NCI-H2196 (cell line): Measurements from ENCODE around the gene HPS4.

ENCODE experiments used
- DNase-seq: peaks from one replicate; lab custom pipeline; 2025; ENCODE audit not compliant: unreplicated experiment; lab: John Stamatoyannopoulos, UW

Gene HPS4

DNA sequence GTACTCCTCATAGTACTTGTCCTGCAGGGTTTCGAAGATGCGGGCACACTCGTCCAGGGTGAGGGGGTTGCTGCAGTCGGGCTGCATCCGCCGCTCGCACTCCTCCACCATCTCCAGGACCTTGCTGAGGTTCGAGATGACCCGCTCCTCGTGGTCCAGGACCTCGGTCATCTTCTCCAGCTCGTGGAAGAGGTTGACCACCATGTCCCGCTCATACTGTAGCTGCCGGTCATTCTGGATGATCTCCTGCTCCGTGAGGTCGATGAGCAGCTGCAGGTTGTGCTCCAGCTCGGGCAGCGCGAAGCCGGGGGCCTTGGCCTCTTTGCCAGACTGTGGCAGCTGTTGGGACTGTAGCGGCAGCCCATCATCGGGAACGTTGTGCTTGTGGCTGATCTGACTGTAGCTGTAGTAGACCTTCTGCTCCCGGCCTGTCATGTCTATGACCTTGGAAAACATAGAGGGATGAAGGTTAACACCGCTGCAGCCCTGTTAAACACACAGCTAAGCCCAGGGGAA, 15.7 kb upstream of the HPS4 start:
- DNase-seq, result no peak

GRCh38 chr22:26496456-26496855, 12.9 kb upstream of the HPS4 start:
- no peak for DNase-seq

- no peak for DNase-seq
Observed at GRCh38 chr22:26494506-26494905, 10.9 kb upstream of the HPS4 start.

DNA sequence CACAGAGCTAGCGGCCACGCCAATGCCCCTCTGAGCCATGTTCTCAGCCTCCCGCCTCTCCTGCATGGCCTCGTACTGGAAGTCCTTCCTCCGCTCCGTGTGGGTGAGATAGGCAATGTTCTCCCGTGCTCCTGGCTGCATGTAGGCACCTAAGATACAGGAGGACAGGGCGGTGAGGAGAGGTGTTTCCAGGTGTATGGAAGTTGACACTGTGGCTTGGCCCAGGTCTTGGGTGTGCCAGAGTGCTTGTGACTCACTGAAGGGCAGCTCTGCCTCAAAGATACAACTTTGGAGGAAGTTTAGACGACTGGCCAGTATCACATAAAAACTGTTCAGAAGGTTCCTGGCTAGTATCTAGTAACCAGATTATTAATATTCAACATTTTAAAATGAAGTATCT, 8.6 kb upstream of the HPS4 start:
- DNase-seq, result no peak

DNA sequence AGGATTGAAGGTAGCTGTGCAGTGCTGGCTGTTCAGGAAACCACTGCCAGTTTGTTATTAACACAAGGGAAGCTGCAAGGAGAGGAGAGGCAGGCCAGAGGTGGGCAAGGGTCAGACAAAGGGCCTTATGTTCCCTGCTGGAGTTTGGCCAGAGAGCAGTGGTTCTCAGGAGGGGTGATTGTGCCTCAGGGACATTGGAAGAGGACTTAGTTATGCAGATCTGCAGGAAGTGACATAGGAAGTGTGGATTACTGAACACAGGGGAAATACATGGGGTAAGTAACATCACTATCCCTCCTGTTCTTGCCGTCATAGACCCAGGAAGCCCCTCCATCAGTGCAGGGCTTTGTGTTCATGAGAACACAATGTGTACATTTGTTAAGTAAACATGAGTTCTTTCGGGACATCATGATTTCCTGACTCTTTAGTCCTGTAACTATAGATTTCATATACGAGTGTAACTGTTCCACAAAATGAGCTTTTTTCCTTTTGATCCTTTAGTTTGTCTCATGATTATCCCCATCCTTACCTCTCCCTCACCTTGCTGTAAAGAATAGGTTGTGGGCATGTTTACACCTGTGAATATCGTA, 6.0 kb upstream of the HPS4 start:
- DNase-seq, result no peak

- DNase-seq, result no peak
Observed at GRCh38 chr22:26487996-26488395, 4.4 kb upstream of the HPS4 start.

GRCh38 chr22:26486394-26486793, 2.8 kb upstream of the HPS4 start:
- DNase-seq, result no peak

DNA sequence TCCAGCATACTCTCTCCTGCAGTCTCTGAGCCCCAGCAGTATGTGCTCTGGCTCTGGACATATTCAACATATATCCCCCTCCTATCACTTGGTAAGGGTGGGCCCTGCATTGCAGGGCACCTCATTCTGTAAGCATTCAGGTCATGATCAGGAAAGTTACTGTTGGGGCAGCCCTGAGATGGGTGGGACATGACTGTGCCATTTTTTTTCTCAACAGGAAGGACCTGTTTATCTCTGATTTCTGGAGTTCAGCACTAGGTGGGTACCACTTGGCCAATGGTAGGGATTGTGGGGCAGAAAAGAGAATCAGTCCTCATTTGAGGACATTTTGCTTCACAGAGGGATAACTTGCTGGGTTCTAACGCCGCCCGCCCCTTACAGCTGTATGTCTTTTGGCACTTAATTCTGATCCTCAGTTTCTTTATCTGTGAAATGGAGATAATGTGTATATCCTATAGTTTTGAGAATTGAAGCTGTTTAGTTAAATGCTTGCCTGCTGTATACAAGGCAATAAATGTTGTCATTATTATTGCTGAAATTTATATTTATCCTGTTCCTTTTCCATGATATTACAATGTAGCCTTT, 2.3 kb upstream of the HPS4 start:
- no peak for DNase-seq

- no peak for DNase-seq
Observed at GRCh38 chr22:26485013-26485412, 1.4 kb upstream of the HPS4 start.

- DNase-seq, result no peak
Observed at GRCh38 chr22:26484360-26484706, 750 bp upstream of the HPS4 start.

- no peak for DNase-seq
Observed at GRCh38 chr22:26483043-26483438, 542 bp downstream of the HPS4 start.

- DNase-seq, result no peak
Observed at GRCh38 chr22:26482161-26482560, 1.4 kb downstream of the HPS4 start.

DNA sequence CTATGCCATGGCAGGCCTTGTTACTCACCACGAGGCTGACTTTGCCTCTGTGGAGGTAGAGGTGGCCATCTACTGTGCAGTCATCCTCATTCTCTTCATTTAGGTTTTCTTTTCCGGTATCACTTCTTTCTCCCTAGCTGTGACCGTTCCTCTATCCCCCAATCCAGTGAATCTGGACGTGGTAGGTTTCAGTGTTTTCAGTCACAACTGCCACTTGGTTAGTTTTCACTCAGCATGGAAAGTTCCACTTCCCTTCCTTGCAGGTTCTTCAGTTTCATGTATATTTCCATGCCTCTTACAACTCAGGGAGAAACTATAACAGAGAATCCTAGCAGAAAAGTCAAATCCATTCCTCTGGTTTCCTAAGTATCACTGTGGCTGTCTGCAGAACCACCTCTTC, 1.9 kb downstream of the HPS4 start:
- no peak for DNase-seq

DNA sequence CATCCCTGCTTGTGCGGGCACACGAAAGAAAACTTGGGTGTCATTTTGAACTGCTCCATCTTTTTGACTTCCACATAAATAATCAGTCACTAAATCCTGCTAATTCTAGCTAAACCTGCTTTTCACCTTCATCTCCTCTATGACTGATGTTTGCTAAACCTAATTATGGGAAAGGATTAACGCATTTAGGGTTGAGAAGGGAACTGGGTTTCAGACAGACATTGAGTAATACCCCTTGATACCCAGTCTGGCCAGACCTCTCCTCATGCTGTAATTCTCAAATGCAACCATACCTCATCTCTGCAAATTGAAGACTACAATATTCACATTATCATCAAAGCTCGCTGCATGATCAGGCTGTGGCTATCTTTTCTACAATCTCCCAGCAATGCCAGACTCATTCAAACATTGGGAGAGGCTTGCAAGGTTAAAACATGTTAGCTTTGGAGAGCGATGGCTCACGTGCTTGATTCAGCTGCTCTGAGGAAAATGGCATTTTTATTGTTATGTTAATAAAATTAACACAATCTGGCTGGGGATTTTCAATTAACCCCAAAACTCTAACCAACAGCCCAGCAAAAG, 2.4 kb downstream of the HPS4 start:
- no peak for DNase-seq

DNA sequence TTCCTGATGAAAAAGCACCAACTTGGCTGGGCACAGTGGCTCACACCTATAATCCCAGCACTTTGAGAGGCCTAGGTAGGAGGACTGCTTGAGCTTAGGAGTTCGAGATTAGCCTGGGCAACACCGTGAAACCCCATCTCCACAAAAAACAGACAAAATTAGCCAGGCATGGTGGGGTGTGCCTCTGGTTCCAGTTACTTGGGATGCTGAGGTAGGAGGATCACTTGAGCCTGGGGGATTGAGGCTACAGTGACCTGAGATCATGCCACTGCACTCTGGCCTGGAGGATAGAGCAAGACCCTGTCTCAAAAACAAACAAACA, 3.0 kb downstream of the HPS4 start:
- DNase-seq, result no peak

GRCh38 chr22:26479792-26480610, 3.6 kb downstream of the HPS4 start:
- no peak for DNase-seq

DNA sequence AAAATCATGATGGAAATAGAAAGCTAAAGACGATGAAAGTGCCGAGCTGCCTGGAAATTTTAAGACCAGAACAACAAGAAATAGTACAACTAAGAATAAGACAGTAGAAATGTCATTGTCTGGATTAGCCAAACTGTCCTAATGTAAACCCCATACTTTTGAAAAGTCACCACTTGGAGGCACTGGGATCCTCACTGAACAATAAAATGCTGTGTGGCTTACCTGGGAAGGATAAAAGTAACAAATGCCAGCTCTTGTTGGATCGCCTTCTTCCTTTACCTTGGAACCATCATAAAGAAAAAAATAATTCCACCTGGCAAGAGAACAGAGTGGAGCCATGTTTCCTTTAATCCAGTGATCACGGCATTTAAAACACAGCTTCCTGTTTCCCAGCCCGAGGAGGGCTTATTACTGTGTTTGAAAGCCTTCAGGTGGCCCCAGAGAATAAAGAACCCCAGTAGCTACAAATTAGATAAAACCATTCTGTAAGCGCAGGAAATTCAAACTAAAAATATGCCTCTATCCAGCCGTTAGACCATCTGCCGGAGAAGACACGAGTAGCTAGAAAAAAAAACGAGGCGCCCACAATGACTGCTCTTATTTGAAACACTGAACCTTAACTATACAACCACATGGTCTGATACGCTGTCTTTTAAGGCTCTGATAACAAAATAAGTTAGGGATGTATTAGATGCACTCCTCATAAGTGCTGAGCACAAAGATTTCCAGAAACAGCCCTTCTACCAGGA, 4.4 kb downstream of the HPS4 start:
- DNase-seq, result no peak

DNA sequence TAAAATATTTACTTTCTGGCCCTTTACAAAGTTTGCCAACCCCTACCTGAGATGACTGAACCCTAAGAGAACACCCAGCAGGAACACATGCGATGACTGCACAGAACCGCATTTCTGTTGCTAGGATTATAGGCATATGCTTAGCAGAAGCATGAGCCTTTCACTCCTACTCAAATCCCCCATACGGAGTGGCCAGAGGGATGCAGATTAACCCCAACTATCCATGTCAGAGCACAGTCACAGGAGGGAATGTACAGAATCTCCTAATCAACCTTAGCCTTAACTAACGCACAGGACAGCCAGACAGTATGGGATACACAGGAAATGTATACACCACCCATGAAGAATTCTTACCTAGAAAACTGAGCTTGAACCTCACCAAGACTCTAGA, 6.2 kb downstream of the HPS4 start:
- no peak for DNase-seq

GRCh38 chr22:26476705-26477340, 6.8 kb downstream of the HPS4 start:
- DNase-seq, result no peak

GRCh38 chr22:26474682-26475081, 8.9 kb downstream of the HPS4 start:
- no peak for DNase-seq

DNA sequence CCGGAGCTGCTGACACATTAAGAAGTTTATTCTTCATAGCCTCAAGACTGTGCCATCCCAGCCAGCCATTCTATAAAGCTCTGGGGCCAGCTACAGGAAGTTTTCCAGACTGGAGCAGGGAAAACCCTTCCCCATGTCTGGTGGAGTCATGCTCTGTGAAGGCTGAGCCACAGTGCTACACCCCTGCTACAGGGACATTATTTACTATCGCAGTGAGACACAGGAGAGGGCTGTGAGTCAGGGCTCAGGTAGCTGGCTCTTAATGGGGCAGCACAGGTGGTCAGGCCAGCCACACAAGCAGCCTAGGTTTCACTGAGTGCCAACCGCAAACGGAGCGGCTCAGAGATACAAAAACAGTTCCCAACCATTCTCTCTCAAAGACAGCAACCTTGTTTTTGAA, 12.1 kb downstream of the HPS4 start:
- no peak for DNase-seq
